ENCODE measurements around the gene SULT1B1. TPM values are rescaled to one million over a fixed set of nuclear protein-coding genes. Genes with fewer than 3 reads are reported as not detected.

The SULT1B1 gene
- under 0.01 and 0.15 TPM in 2 replicates for total RNA-seq

GRCh38 chr4:69760455-69760854 lies at the start of gene SULT1B1:
TSS of gene SULT1B1 (minus strand) at chr4:69760620. CDS start at chr4:69755217, 5,403 bp downstream.

Other genes with a start within 250 kb of the SULT1B1 start
- not detected in 2 replicates for gene UGT2A2, start 121.0 kb downstream of the SULT1B1 start, total RNA-seq
- not detected in 2 replicates for gene UGT2A1, start 107.4 kb downstream of the SULT1B1 start, total RNA-seq
- 0.44 TPM in 1 of 2 replicates, not detected in the other for gene SULT1E1, start 99.5 kb upstream of the SULT1B1 start, total RNA-seq
- gene CSN1S1, start 170.4 kb upstream of the SULT1B1 start, total RNA-seq: not detected in 2 replicates
- gene CSN2, start 205.1 kb upstream of the SULT1B1 start, total RNA-seq: not detected in 2 replicates
- not detected in 2 replicates for gene STATH, start 235.3 kb upstream of the SULT1B1 start, total RNA-seq